ENCODE results near the gene HLA-DRB1. TPM values are rescaled to one million over a fixed set of nuclear protein-coding genes. Genes with fewer than 3 reads are reported as not detected.
"Not testable (repeated sequence)": the region's sequence is repeated elsewhere in the genome, so short reads cannot be mapped to it uniquely, and the experiment has no call there.

Gene HLA-DRB1
- total and polyA plus RNA-seq, 2 experiments from 2014 or later = 0.63 to 1.1 TPM

DNA sequence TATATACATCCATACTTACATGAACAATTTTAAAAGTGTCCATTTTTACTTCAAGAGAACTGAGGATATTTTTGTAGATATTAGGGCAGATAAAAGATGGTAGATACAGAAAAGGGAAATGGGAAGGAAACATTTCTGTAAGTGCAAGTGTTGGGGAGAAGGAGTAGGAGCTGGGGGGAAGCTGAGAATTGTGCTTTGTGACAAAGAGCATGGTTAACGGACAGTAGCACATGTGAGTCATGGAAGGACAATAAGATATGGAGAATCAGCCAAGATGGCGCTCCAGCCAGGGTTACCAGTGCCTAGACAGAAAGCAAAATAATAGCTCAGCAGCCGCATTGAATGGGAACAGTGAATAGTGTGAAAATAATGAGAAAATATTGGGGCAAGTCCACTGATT, 12.7 kb upstream of the HLA-DRB1 start:
- no peaks in the 10 kb centered on the region for H3K9me3 ChIP-seq (ENCODE audit: low read depth)
- no peaks in the 10 kb centered on the region for H3K27me3 ChIP-seq
- DNase-seq (ENCODE audit: low read depth in 1 of 2, low spot score in 1 of 2) = no peak
- H3K4me3 ChIP-seq = no peak overlapping the region
- H3K4me1 ChIP-seq (ENCODE audit: low read depth) = no peaks in the 10 kb centered on the region
- H3K36me3 ChIP-seq = no peaks in the 10 kb centered on the region
- TF ChIP-seq CTCF (IDR thresholded peaks at IDR 0.05; ENCODE audit: low read depth, low read length) = no peak
- no peak overlapping the region for H3K27ac ChIP-seq

- Histone ChIP-seq H3K4me3 (no peak overlapping the region), H3K4me1 (ENCODE audit: low read depth) (no peaks in the 10 kb centered on the region), H3K27ac (no peak overlapping the region), H3K27me3 (no peaks in the 10 kb centered on the region), H3K9me3 (ENCODE audit: low read depth) (no peaks in the 10 kb centered on the region), H3K36me3 (no peaks in the 10 kb centered on the region)
- DNase-seq (ENCODE audit: low read depth in 1 of 2, low spot score in 1 of 2) = no peak
- no peak for TF ChIP-seq CTCF (IDR thresholded peaks at IDR 0.05; ENCODE audit: low read depth, low read length)
Measured at GRCh38 chr6:32597024-32597423, 7.4 kb upstream of the HLA-DRB1 start.

- not testable (repeated sequence) for H3K27me3 ChIP-seq; DNase-seq (ENCODE audit: low read depth in 1 of 2, low spot score in 1 of 2); H3K9me3 ChIP-seq (ENCODE audit: low read depth); H3K4me3 ChIP-seq; H3K27ac ChIP-seq; H3K4me1 ChIP-seq (ENCODE audit: low read depth); H3K36me3 ChIP-seq
Measured at GRCh38 chr6:32590713-32591112, 1.1 kb upstream of the HLA-DRB1 start.

DNA sequence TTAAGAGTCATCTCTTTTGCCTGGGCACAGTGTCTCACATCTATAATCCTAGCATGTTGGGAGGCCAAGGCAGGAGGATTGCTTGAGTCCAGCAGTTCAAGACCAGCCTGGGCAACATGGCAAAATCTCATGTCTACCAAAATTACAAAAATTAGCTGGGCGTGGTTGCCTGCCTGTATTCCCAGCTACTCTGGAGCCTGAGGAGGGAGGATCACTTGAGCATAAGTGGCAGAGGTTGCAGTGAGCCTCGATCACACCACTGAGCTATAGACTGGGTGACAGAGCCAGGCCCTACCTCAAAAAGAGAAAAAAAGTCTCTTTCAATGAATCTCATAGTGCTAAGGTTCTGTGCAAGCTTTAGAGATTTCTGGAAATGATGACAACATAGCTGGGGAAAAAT, 1.5 kb downstream of the HLA-DRB1 start:
- Histone ChIP-seq H3K27me3 (no peaks in the 10 kb centered on the region), H3K36me3 (no peaks in the 10 kb centered on the region), H3K27ac (no peak overlapping the region), H3K9me3 (ENCODE audit: low read depth) (no peaks in the 10 kb centered on the region), H3K4me1 (ENCODE audit: low read depth) (no peaks in the 10 kb centered on the region), H3K4me3 (no peak overlapping the region)
- no peak for TF ChIP-seq CTCF (IDR thresholded peaks at IDR 0.05; ENCODE audit: low read depth, low read length)
- no peak for DNase-seq (ENCODE audit: low read depth in 1 of 2, low spot score in 1 of 2)

DNA sequence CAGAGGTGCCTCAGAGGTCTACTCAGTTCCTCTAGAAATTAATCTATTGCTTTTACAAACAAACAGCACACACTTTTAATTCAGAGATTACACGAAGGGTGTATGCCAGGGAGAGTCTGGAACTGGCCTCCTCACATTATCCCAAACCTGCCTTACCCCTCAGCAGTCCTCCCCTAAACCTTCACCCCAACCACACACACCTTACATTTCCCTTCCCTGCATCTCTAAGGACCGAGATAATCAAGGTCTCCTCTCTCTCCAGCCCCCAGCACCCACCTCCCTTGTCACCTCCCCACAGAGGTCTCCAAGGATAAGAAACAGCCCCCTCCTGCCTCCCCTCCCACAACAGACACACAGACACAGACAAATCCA, 6.1 kb downstream of the HLA-DRB1 start:
- no peak overlapping the region for H3K27ac ChIP-seq
- no peak overlapping the region for H3K4me3 ChIP-seq
- no peaks in the 10 kb centered on the region for H3K27me3 ChIP-seq

More for the DNA sequence above, 6.1 kb downstream of the HLA-DRB1 start:
- Histone ChIP-seq H3K36me3 (no peaks in the 10 kb centered on the region), H3K9me3 (ENCODE audit: low read depth) (no peaks in the 10 kb centered on the region), H3K4me1 (ENCODE audit: low read depth) (no peaks in the 10 kb centered on the region)
- no peak for DNase-seq (ENCODE audit: low read depth in 1 of 2, low spot score in 1 of 2)
- no peak for TF ChIP-seq CTCF (IDR thresholded peaks at IDR 0.05; ENCODE audit: low read depth, low read length)

All from cardiac muscle cell (in vitro differentiated cells and primary cell).